NCI-H1105 treated with DMSO at 0.1 percent for 48 hours (cell line): ENCODE results near the gene ZNF474.

Source experiments
- DNase-seq: peaks from one replicate; lab custom pipeline; 2025; lab: John Stamatoyannopoulos, UW

Gene ZNF474

DNA sequence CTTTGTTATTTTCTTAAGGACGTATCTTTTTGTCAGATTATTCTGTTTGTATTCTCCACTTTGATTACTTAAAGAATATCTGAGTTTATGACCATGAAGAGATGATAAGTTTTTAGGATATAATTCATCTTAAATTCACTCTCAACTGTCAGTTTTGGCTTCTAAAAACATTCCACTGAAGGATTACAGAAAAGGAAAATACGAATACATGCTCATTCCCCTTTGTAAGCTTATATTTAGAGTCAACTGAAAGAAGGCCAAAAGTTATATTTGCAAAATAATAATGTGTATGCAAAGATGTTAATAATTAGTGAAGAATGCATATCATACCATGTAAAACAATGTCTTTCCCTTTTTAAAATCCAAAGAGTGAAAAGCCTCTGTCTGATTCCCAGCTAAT is 52.5 kb downstream of the ZNF474 start:
- no peak for DNase-seq

- DNase-seq: peak; percentile 60
These were observed 53.2 kb downstream of the ZNF474 start for GRCh38 chr5:122182491-122182921.

- no peak for DNase-seq
These were observed 53.9 kb downstream of the ZNF474 start for GRCh38 chr5:122183098-122183787.

- DNase-seq: no peak
These were observed 54.4 kb downstream of the ZNF474 start for GRCh38 chr5:122183788-122184170.

GRCh38 chr5:122184676-122185255 is 55.4 kb downstream of the ZNF474 start:
- DNase-seq: no peak

GRCh38 chr5:122187426-122187825 is 58.1 kb downstream of the ZNF474 start:
- DNase-seq: no peak

- no peak for DNase-seq
These were observed 60.8 kb downstream of the ZNF474 start for GRCh38 chr5:122190156-122190555.

DNA sequence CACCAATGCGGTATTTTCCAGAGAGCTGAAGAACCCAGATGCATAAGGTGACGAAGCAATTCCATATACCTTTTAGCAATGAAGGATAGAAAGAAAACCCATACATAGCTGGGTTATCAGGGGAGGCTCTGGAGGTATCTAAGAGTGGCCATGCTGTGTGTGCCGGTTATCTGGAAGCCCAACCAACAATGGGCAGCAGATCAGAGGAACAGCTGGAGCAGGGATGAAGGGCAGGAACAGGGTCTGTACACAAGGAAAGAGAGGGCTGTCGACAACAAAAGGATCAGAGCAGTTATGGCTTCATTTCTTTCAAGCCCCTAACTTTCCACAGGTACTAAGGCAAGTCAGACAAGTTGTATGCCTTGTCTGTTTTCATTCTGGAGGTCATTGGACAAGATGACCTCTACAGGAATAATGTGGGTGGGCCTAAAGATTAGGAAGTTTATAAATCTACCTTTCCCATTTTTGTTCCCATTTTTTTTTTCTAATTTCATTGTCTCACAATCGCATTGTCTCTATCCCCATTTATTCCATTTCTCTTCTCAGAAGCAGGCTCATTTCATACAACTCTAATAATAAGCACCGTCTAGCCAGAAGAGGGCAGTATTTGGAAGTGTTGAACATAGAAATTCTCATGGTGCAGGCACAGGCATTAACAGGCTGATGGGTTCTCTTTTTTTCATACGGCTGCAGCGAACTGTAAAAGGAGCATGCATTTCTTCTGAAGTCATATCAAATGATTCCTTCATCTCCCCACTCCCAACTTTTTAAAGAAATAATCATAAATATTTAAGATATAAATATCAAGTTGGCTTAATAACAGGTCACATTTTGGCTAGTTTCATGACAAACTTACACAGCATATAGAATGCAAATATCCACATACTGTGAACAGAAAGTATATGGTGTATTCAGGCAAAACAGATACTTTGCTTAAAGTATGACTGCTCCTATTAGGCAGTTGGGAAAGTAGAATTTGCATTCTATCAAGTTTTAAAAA is 63.5 kb downstream of the ZNF474 start:
- peak; percentile 73 for DNase-seq

DNA sequence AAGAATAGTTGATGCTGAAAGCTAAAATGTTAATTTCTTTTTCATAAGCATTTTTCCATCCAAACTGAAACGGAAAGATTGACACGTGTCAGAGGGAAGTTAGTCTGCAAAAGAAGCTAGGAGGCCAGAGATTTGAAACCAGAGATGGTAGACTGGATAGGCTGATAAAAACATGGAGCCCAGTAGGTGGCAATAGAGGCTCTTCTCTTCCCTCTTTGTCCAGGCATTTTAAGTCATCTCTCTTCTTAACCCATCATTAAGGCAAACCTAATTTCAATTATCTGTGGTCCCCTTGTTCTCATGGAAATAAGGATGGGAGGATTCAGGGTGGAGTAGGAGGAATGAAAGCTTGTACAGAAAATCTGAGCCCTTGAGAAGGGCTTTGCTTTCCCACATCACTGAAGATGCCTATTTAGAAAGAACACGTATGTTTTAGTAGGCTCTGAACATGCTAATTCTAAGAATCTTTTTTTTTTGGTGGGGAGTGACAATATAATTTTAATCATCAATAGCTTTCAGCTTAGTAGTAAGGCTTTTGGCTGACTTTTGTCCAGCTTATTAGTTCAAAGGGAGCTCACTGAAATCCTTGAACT is 66.6 kb downstream of the ZNF474 start:
- peak; percentile 58 for DNase-seq

DNA sequence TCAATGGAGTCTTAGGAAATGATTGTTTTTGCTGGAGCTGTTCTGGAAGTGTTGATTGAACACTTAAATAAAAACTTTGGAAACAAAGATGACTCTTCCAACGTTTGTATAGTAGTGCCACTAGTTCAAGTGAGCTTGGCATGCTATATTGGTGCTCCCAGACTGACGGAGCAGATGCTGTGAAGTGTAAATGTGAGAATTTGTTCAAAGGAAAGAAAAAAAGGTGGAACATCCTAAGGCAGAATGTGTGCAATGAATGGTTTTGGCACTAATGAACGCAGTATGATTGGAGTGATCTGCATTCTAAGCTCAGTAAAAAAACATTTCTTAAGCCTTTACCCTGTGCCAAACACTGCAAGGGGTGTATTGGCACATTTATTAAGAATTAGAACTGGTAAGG is 69.8 kb downstream of the ZNF474 start:
- DNase-seq: no peak

GRCh38 chr5:122200450-122200849 is 71.1 kb downstream of the ZNF474 start:
- no peak for DNase-seq

DNA sequence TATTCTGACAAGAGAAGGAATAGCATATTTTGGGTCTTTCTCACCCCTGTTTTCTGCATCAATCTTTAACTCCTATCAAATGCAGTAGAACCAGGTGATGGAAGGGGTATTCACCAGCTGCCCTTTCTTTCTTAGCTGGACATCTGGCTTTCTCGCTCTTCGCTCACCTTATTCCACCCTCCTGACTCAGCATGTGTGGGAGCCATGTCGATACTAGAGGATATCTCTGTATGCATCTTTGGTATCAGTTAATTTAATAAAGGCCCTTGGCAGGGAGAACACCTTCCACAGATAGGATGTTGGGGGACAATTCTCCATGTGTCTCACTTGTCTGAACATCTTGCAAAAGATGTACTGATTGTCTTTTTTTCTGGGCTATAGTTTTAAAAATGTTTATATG is 71.5 kb downstream of the ZNF474 start:
- no peak for DNase-seq

DNA sequence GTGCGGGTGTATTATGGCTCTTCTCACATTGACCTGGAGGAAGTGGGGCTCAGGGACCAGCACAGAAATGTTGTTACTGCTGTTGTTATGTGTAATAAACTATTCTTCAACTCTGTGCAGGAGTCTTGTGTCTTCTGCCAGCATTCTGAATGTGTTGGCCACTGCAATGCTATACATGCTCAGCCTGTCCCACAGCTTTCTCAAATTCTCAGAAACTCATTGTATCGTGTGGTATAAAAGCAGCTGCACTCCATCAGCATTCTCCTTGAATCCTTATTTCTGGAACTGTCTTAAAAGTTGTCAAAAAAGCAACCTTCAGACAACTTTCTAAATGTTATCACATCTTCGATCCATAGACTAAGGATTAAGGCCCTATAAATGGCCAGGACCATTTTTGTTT is 72.0 kb downstream of the ZNF474 start:
- DNase-seq: no peak

GRCh38 chr5:122202952-122203351 is 73.6 kb downstream of the ZNF474 start:
- no peak for DNase-seq
